CD14-positive monocyte (primary cell): ENCODE data around the gene CTSS. TPM values are rescaled to one million over a fixed set of nuclear protein-coding genes. Genes with fewer than 3 reads are reported as not detected.

Experiments used
- DNase-seq, 3 donors: peaks; one replicate each; pipeline ENCODE4 v3.0.0-alpha.2; 2011 to 2022
- H2AFZ ChIP-seq: 2 replicates; pipeline ENCODE4 v1.6.0; 2012; ENCODE audit warnings: mild to moderate bottlenecking, low read depth, low read length, inconsistent platforms; ENCODE audit not compliant: insufficient read depth, poor library complexity, severe bottlenecking
- H3K27ac ChIP-seq, 2 donors: 1 replicate in 1 of 2; 2 replicates in 1 of 2; pipeline ENCODE4 v1.5.1; 2012 to 2013; ENCODE audit warnings: low read length in 2 of 2, control low read depth in 1 of 2, inconsistent platforms in 1 of 2, low read depth in 1 of 2, mild to moderate bottlenecking in 1 of 2
- H3K27me3 ChIP-seq, 2 donors: one replicate each; pipeline versions ENCODE4 v1.6.0 to v1.6.1; 2011 to 2013; ENCODE audit warnings: low read length in 2 of 2; ENCODE audit not compliant: control insufficient read depth in 2 of 2, insufficient read depth in 2 of 2
- H3K36me3 ChIP-seq, 2 donors: replicated peaks in 1 of 2; 1 replicate in 1 of 2; 2 replicates in 1 of 2; pipeline versions ENCODE4 v1.5.1 to v1.6.1; 2012 to 2013; ENCODE audit warnings: low read length in 2 of 2, control low read depth in 1 of 2, inconsistent platforms in 1 of 2, mild to moderate bottlenecking in 1 of 2; ENCODE audit not compliant: insufficient read depth in 2 of 2, control insufficient read depth in 1 of 2
- H3K4me1 ChIP-seq, 2 donors: 1 replicate in 1 of 2; 2 replicates in 1 of 2; pipeline versions ENCODE4 v1.5.1 to v1.6.1; 2012 to 2013; ENCODE audit warnings: low read length in 2 of 2, control low read depth in 1 of 2, inconsistent platforms in 1 of 2, mild to moderate bottlenecking in 1 of 2, moderate library complexity in 1 of 2; ENCODE audit not compliant: insufficient read depth in 2 of 2, control insufficient read depth in 1 of 2
- H3K4me2 ChIP-seq: replicated peaks from 2 replicates; pipeline ENCODE3; 2012; ENCODE audit warnings: low read length, moderate library complexity, mild to moderate bottlenecking; ENCODE audit not compliant: poor library complexity, severe bottlenecking; ENCODE audit errors: extremely low read depth
- H3K4me3 ChIP-seq, 3 experiments: fragments of 200-600 bp in 1 of 3; sonication (generic) in 1 of 3; replicated peaks in 1 of 3; 1 replicate in 2 of 3; 2 replicates in 1 of 3; pipeline ENCODE4 v1.5.1; 2011 to 2013; ENCODE audit warnings: low read length in 3 of 3, mild to moderate bottlenecking in 3 of 3, control low read depth in 2 of 3, low read depth in 2 of 3, inconsistent platforms in 1 of 3, moderate library complexity in 1 of 3
- H3K79me2 ChIP-seq: 2 replicates; pipeline ENCODE4 v1.6.0; 2012; ENCODE audit warnings: mild to moderate bottlenecking, control low read depth, inconsistent platforms, low read length, moderate library complexity; ENCODE audit not compliant: insufficient read depth
- H3K9ac ChIP-seq: 2 replicates; pipeline ENCODE4 v1.6.0; 2017; ENCODE audit warnings: low read length, mild to moderate bottlenecking; ENCODE audit not compliant: insufficient read depth, poor library complexity, severe bottlenecking
- H3K9me3 ChIP-seq, 2 donors: replicated peaks in 1 of 2; 1 replicate in 1 of 2; 2 replicates in 1 of 2; pipeline versions ENCODE4 v1.5.1 to v1.6.1; 2012 to 2013; ENCODE audit warnings: low read length in 2 of 2, control low read depth in 1 of 2; ENCODE audit not compliant: control insufficient read depth in 1 of 2, insufficient read depth in 1 of 2
- H4K20me1 ChIP-seq: 2 replicates; pipeline ENCODE4 v1.6.0; 2012; ENCODE audit warnings: mild to moderate bottlenecking, low read length, control low read depth, moderate library complexity; ENCODE audit not compliant: insufficient read depth
- H3K27ac Mint-ChIP-seq, 7 donors: one replicate each; pipeline ENCODE4 v1.8.0; 2020; ENCODE audit warnings: mild to moderate bottlenecking in 7 of 7, mixed read lengths in 7 of 7, moderate library complexity in 6 of 7, inconsistent platforms in 2 of 7
- H3K27me3 Mint-ChIP-seq, 3 donors: one replicate each; pipeline ENCODE4 v1.8.0; 2021 to 2022; ENCODE audit warnings: low read depth in 3 of 3, mild to moderate bottlenecking in 3 of 3, mixed read lengths in 3 of 3, moderate library complexity in 3 of 3, inconsistent platforms in 1 of 3
- H3K36me3 Mint-ChIP-seq, 2 donors: one replicate each; pipeline ENCODE4 v1.8.0; 2020; ENCODE audit warnings: mixed read lengths in 2 of 2, inconsistent platforms in 1 of 2, mild to moderate bottlenecking in 1 of 2
- H3K4me1 Mint-ChIP-seq: one replicate; pipeline ENCODE4 v1.8.0; 2020; ENCODE audit warnings: mild to moderate bottlenecking, mixed read lengths
- H3K4me3 Mint-ChIP-seq, 2 donors: one replicate each; pipeline ENCODE4 v1.8.0; 2020; ENCODE audit warnings: mild to moderate bottlenecking in 2 of 2, mixed read lengths in 2 of 2, moderate library complexity in 1 of 2
- H3K9me3 Mint-ChIP-seq, 7 donors: one replicate each; pipeline ENCODE4 v1.8.0; 2020 to 2022; ENCODE audit warnings: mixed read lengths in 7 of 7, mild to moderate bottlenecking in 6 of 7, moderate library complexity in 6 of 7, inconsistent platforms in 2 of 7
- WGBS: methylation state at CpG from one replicate; pipeline ENCODE4 v1.1.5; 2013; ENCODE audit warnings: missing lambda C conversion rate; ENCODE audit not compliant: insufficient coverage; 5-methylcytosine and 5-hydroxymethylcytosine counted together
- intact Hi-C, 2 donors: fragments of 100-400 bp; cut with micrococcal nuclease; formaldehyde crosslinking; loops; one replicate each; pipeline versions ENCODE4 v1.15.0 to v1.15.1; 2023
- polyA plus RNA-seq, 3 donors: library from polyadenylated mRNA; depleted of rRNA in 1 of 3; unstranded in 2 of 3; stranded (reverse) in 1 of 3; fragments of 300-500 nt in 2 of 3; fragments of >200 nt in 1 of 3; fragmentation: Illumina TruSeq in 2 of 3; gene quantifications; 1 replicate in 2 of 3; 2 replicates in 1 of 3; pipeline ENCODE4 v1.2.3, GENCODE V29; 2012 to 2021
- small RNA-seq: library from RNA; depleted of rRNA; stranded (forward); fragments of <200 nt; gene quantifications from one replicate; pipeline ENCODE3, GENCODE V24; 2012; ENCODE audit warnings: low read depth; ENCODE audit not compliant: insufficient read length
- TF ChIP-seq, protein P1 (sequence below): fragments of 200-600 bp; IDR thresholded peaks from one replicate; pipeline ENCODE4 v1.8.0; 2022; ENCODE audit warnings: antibody characterized with exemption, mild to moderate bottlenecking

Gene CTSS
- polyA plus RNA-seq, 3 donors = 2,349 to 6,327 (median 5,201) TPM

GRCh38 chr1:150683914-150684313 is 81.7 kb downstream of the CTSS start:
- H3K4me3 Mint-ChIP-seq = no peak overlapping the region
- WGBS = no CpG with 5 or more reads among the region's 1 CpG
- Histone ChIP-seq H3K9me3 (no peaks in the 10 kb centered on the region), H3K36me3 (peaks cover 15 to 31% of the 10 kb centered on the region in 2 donors), H2AFZ (no peak overlapping the region), H3K9ac (no peak overlapping the region), H3K27me3 (no peaks in the 10 kb centered on the region), H4K20me1 (no peaks in the 10 kb centered on the region), H3K27ac (no peak overlapping the region), H3K4me1 (no peaks in the 10 kb centered on the region), H3K79me2 (no peaks in the 10 kb centered on the region), H3K4me2 (no peak overlapping the region), H3K4me3 (no peak overlapping the region)
- H3K4me1 Mint-ChIP-seq = no peaks in the 10 kb centered on the region
- peak overlapping the region in 2 of 7 donors; percentile 16 to 41 for H3K27ac Mint-ChIP-seq
- TF ChIP-seq, protein P1, sequence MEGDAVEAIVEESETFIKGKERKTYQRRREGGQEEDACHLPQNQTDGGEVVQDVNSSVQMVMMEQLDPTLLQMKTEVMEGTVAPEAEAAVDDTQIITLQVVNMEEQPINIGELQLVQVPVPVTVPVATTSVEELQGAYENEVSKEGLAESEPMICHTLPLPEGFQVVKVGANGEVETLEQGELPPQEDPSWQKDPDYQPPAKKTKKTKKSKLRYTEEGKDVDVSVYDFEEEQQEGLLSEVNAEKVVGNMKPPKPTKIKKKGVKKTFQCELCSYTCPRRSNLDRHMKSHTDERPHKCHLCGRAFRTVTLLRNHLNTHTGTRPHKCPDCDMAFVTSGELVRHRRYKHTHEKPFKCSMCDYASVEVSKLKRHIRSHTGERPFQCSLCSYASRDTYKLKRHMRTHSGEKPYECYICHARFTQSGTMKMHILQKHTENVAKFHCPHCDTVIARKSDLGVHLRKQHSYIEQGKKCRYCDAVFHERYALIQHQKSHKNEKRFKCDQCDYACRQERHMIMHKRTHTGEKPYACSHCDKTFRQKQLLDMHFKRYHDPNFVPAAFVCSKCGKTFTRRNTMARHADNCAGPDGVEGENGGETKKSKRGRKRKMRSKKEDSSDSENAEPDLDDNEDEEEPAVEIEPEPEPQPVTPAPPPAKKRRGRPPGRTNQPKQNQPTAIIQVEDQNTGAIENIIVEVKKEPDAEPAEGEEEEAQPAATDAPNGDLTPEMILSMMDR = no peak
- peaks cover 0 to 2% (median 0%) of the 10 kb centered on the region in 3 donors for H3K27me3 Mint-ChIP-seq
- H3K36me3 Mint-ChIP-seq = peaks cover 21 to 22% of the 10 kb centered on the region in 2 donors
- no peak for DNase-seq
- intact Hi-C loops = no loop called here
- H3K9me3 Mint-ChIP-seq = peaks cover 0 to 3% (median 0%) of the 10 kb centered on the region in 7 donors

Small RNA genes within 50 kb of the gene (small RNA-seq; reads per million reads assigned to genes)
- gene RNU6-1042P = not detected
- not detected for gene RNU6-1309P

Other genes starting within 250 kb of the CTSS start
- 100 to 1,000 TPM in 1 of 3 donors, 1 to 10 TPM in 2; 2.5 to 109 (median 2.8) TPM for gene ADAMTSL4, start 216.4 kb downstream of the CTSS start, polyA plus RNA-seq
- gene MCL1, start 186.2 kb downstream of the CTSS start, polyA plus RNA-seq = 1,000 to 10,000 TPM in 1 of 3 donors, 100 to 1,000 TPM in 2; 287 to 2,076 (median 301) TPM
- gene ENSA, start 136.2 kb downstream of the CTSS start, polyA plus RNA-seq = 10 to 100 TPM; 30.6 to 40.3 (median 38.5) TPM
- 1 to 10 TPM; 1.5 to 9.7 (median 4.7) TPM for gene GOLPH3L, start 68.6 kb downstream of the CTSS start, polyA plus RNA-seq
- 1 to 10 TPM in 1 of 3 donors, under 1 TPM in 1, not detected in 1; 0.48 to 5.6 TPM for gene HORMAD1, start 44.9 kb downstream of the CTSS start, polyA plus RNA-seq
- gene CTSK, start 42.5 kb upstream of the CTSS start, polyA plus RNA-seq = 10 to 100 TPM in 1 of 3 donors, 1 to 10 TPM in 2; 2.1 to 17.8 (median 2.4) TPM
- gene ARNT, start 110.8 kb upstream of the CTSS start, polyA plus RNA-seq = 10 to 100 TPM; 25.8 to 38.8 (median 38.6) TPM
- gene CTXND2, start 121.4 kb upstream of the CTSS start, polyA plus RNA-seq = not detected
- gene SETDB1, start 160.6 kb upstream of the CTSS start, polyA plus RNA-seq = 10 to 100 TPM; 13.9 to 69.4 (median 15.5) TPM
- 100 to 1,000 TPM; 152 to 224 (median 200) TPM for gene CERS2, start 209.1 kb upstream of the CTSS start, polyA plus RNA-seq
- gene ANXA9, start 216.5 kb upstream of the CTSS start, polyA plus RNA-seq = 1 to 10 TPM in 2 of 3 donors, under 1 TPM in 1; 0.28 to 1.7 (median 1.4) TPM
- gene MINDY1, start 241.1 kb upstream of the CTSS start, polyA plus RNA-seq = 10 to 100 TPM; 11.5 to 25.0 (median 13.2) TPM
- 10 to 100 TPM in 2 of 3 donors, 1 to 10 TPM in 1; 8.4 to 22.8 (median 22.6) TPM for gene PRUNE1, start 242.7 kb upstream of the CTSS start, polyA plus RNA-seq